MM.1S (cell line): ENCODE measurements around the gene MICAL2.

Experiments used
- DNase-seq: peaks from one replicate; pipeline ENCODE4 v3.0.0-alpha.2; 2015
- H2AFZ ChIP-seq: fragments of 300-600 bp; sonication (generic); 2 replicates; pipeline ENCODE4 v1.6.0; 2016; ENCODE audit warnings: antibody characterized with exemption, low read length
- H3F3A ChIP-seq: fragments of 300-600 bp; sonication (generic); 2 replicates; pipeline ENCODE4 v1.6.1; 2016; ENCODE audit warnings: mild to moderate bottlenecking, antibody characterized with exemption, low read length, moderate library complexity, mixed read lengths; ENCODE audit not compliant: insufficient read depth
- H3K27ac ChIP-seq: fragments of 300-600 bp; sonication (generic); 2 replicates; pipeline ENCODE4 v1.5.1; 2016; ENCODE audit warnings: mild to moderate bottlenecking, low read length
- H3K27me3 ChIP-seq: fragments of 300-600 bp; sonication (generic); replicated peaks from 2 replicates; pipeline ENCODE4 v1.6.0; 2016; ENCODE audit warnings: low read length; ENCODE audit not compliant: insufficient read depth
- H3K36me3 ChIP-seq: fragments of 300-600 bp; sonication (generic); replicated peaks from 2 replicates; pipeline ENCODE4 v1.6.1; 2016; ENCODE audit warnings: mild to moderate bottlenecking, low read length, mixed read lengths; ENCODE audit not compliant: insufficient read depth
- H3K4me1 ChIP-seq: fragments of 300-600 bp; sonication (generic); 2 replicates; pipeline ENCODE4 v1.6.1; 2016; ENCODE audit warnings: low read length, mixed read lengths
- H3K4me2 ChIP-seq: fragments of 300-600 bp; sonication (generic); 2 replicates; pipeline ENCODE4 v1.6.0; 2016; ENCODE audit warnings: low read depth, low read length
- H3K4me3 ChIP-seq: fragments of 300-600 bp; sonication (generic); 2 replicates; pipeline ENCODE4 v1.5.1; 2016; ENCODE audit warnings: low read length, mixed read lengths
- H3K79me2 ChIP-seq: fragments of 300-600 bp; sonication (generic); 2 replicates; pipeline ENCODE4 v1.6.1; 2016; ENCODE audit warnings: mixed run types, low read length, mixed read lengths
- H3K9ac ChIP-seq: fragments of 300-600 bp; sonication (generic); 2 replicates; pipeline ENCODE4 v1.6.1; 2016; ENCODE audit warnings: low read length, mixed read lengths
- H3K9me2 ChIP-seq: fragments of 300-600 bp; sonication (generic); replicated peaks from 2 replicates; pipeline ENCODE4 v1.6.1; 2016; ENCODE audit warnings: mild to moderate bottlenecking, low read length, mixed read lengths; ENCODE audit not compliant: insufficient read depth
- H3K9me3 ChIP-seq: fragments of 300-600 bp; sonication (generic); replicated peaks from 2 replicates; pipeline ENCODE4 v1.6.1; 2016; ENCODE audit warnings: mild to moderate bottlenecking, low read length, mixed read lengths; ENCODE audit not compliant: insufficient read depth
- H4K20me1 ChIP-seq: fragments of 300-600 bp; sonication (generic); 2 replicates; pipeline ENCODE4 v1.6.1; 2016; ENCODE audit warnings: mild to moderate bottlenecking, low read length, moderate library complexity, mixed read lengths; ENCODE audit not compliant: insufficient read depth
- EZH2 ChIP-seq: fragments of 300-600 bp; sonication (generic); optimal IDR thresholded peaks from 2 replicates; pipeline ENCODE3; 2017; ENCODE audit warnings: low read depth, mild to moderate bottlenecking, antibody characterized with exemption, low read length, mixed read lengths
- EZH2phosphoT487 ChIP-seq: fragments of 300-600 bp; sonication (generic); IDR thresholded peaks from 2 replicates; pipeline ENCODE4 v1.6.1; 2018; ENCODE audit warnings: antibody characterized with exemption, low read length
- TF ChIP-seq, protein P1 (sequence below): fragments of 300-600 bp; sonication (generic); IDR thresholded peaks from 2 replicates; pipeline ENCODE4 v1.5.1; 2016; ENCODE audit warnings: antibody characterized with exemption, low read length, mixed read lengths

MICAL2 gene

DNA sequence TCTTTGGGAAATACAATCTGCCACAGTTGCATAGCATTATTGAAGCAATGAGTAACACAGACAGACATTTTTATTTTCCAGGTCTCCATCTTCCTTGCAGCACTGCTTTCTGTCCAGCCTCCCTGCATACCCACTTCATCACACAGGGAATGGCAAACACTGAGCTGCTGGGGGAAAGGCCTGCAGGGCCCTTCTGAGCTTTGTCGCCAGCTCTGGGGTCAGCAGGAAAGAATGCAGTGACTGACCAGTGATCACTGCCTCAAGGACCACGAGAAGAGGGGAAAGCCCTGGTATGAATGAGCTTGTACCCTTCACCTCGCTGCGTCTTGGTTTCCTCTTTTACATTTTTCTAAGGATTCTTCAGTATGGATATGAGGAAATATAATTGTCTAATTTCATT, 21.3 kb upstream of the MICAL2 start:
- Histone ChIP-seq H3K79me2 (no peaks in the 10 kb centered on the region), H2AFZ (no peak overlapping the region), H3K27me3 (no peaks in the 10 kb centered on the region), H3K9me3 (no peaks in the 10 kb centered on the region), H4K20me1 (no peaks in the 10 kb centered on the region), H3K36me3 (no peaks in the 10 kb centered on the region), H3K4me2 (no peak overlapping the region), H3K4me1 (peaks cover 17% of the 10 kb centered on the region), H3K9ac (no peak overlapping the region), H3K9me2 (no peaks in the 10 kb centered on the region), H3K4me3 (no peak overlapping the region), H3F3A (no peaks in the 10 kb centered on the region), H3K27ac (no peak overlapping the region)
- TF ChIP-seq EZH2, result no peak
- TF ChIP-seq, protein P1, sequence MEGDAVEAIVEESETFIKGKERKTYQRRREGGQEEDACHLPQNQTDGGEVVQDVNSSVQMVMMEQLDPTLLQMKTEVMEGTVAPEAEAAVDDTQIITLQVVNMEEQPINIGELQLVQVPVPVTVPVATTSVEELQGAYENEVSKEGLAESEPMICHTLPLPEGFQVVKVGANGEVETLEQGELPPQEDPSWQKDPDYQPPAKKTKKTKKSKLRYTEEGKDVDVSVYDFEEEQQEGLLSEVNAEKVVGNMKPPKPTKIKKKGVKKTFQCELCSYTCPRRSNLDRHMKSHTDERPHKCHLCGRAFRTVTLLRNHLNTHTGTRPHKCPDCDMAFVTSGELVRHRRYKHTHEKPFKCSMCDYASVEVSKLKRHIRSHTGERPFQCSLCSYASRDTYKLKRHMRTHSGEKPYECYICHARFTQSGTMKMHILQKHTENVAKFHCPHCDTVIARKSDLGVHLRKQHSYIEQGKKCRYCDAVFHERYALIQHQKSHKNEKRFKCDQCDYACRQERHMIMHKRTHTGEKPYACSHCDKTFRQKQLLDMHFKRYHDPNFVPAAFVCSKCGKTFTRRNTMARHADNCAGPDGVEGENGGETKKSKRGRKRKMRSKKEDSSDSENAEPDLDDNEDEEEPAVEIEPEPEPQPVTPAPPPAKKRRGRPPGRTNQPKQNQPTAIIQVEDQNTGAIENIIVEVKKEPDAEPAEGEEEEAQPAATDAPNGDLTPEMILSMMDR, result no peak
- no peak for TF ChIP-seq EZH2phosphoT487
- DNase-seq, result no peak

DNA sequence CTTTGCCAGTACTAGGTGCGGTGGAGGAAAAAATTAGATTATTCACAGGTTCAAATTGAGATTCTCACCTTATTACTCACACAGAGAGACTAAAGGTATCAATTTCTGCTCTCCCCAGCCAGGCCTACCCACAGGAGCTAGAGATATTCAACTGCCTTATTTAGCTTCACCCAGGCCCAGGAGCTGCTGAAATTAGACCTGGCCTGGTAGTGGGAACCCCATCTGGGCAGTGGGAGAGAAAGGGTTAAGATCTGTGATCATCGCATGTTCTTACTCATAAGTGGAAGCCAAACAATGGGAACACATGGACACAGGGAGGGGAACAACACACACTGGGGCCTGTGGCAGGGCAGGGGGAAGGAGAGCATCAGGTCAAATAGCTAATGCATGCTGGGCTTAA, 20.9 kb upstream of the MICAL2 start:
- Histone ChIP-seq H3K9ac (no peak overlapping the region), H3K79me2 (no peaks in the 10 kb centered on the region), H3K27ac (no peak overlapping the region), H4K20me1 (no peaks in the 10 kb centered on the region), H3F3A (no peaks in the 10 kb centered on the region), H3K36me3 (no peaks in the 10 kb centered on the region), H3K9me2 (no peaks in the 10 kb centered on the region), H3K9me3 (no peaks in the 10 kb centered on the region), H3K4me3 (no peak overlapping the region), H2AFZ (no peak overlapping the region), H3K4me2 (no peak overlapping the region), H3K27me3 (no peaks in the 10 kb centered on the region), H3K4me1 (peaks cover 17% of the 10 kb centered on the region)
- DNase-seq, result no peak
- TF ChIP-seq, protein P1, result no peak
- TF ChIP-seq EZH2phosphoT487, result no peak
- no peak for TF ChIP-seq EZH2

DNA sequence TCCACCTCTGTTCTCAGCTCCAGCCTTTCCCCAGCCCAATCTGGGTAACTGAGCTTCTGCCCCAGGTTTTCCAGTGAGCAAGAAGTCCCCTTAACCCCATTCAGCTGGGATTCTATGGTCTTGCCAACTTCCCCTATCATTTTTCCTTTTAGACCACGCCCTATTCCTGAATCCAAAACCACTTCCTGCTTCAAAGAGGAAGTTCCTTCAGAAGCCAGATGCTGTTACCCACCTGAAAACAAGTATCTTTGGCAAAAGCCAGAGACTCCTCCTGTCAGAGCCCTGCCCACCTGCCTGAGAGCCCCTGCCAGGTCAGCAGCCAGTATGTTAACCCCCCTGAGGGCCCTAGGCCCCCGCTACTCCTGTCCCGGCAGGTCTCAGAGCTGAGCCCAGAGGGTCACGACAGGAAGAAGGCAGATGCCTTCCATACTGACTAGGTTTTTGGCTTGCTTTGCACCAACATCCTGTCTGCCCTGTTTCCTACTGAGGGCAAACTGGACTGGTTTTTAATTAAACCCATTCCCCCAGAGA, 20.3 kb upstream of the MICAL2 start:
- Histone ChIP-seq H3K4me1 (peaks cover 17% of the 10 kb centered on the region), H3K9ac (no peak overlapping the region), H2AFZ (no peak overlapping the region; the same call in 1 of the 2 replicates), H3K9me2 (no peaks in the 10 kb centered on the region), H3K4me2 (no peak overlapping the region), H3K9me3 (no peaks in the 10 kb centered on the region), H3K79me2 (no peaks in the 10 kb centered on the region), H3K27ac (no peak overlapping the region), H3K36me3 (no peaks in the 10 kb centered on the region), H3F3A (no peaks in the 10 kb centered on the region), H3K4me3 (no peak overlapping the region), H4K20me1 (no peaks in the 10 kb centered on the region), H3K27me3 (no peaks in the 10 kb centered on the region)
- TF ChIP-seq EZH2phosphoT487, result no peak
- TF ChIP-seq EZH2, result no peak
- TF ChIP-seq, protein P1, result no peak
- no peak for DNase-seq
